Right lobe of liver (tissue), 4 donors: Measurements from ENCODE around the gene DCTPP1.

Source experiments
- POLR2A ChIP-seq: fragments of 450-650 bp; IDR thresholded peaks from one replicate; pipeline ENCODE4 v1.6.1; 2017; ENCODE audit warnings: antibody characterized with exemption, mild to moderate bottlenecking
- TF ChIP-seq, protein P1 (sequence below), 4 donors: fragments of 200-600 bp in 3 of 4; fragments of 450-650 bp in 1 of 4; IDR thresholded peaks; one replicate each; pipeline versions ENCODE4 v1.5.1 to v1.8.0; 2016 to 2022; ENCODE audit warnings: antibody characterized with exemption in 4 of 4, mild to moderate bottlenecking in 2 of 4
- donor health status: DM: no; HTN: no; CAD: no.
- donor health status: DM: no; HTN: no; CAD: no.
- donor health status: DM: no; HTN: yes; CAD: no.

DNA sequence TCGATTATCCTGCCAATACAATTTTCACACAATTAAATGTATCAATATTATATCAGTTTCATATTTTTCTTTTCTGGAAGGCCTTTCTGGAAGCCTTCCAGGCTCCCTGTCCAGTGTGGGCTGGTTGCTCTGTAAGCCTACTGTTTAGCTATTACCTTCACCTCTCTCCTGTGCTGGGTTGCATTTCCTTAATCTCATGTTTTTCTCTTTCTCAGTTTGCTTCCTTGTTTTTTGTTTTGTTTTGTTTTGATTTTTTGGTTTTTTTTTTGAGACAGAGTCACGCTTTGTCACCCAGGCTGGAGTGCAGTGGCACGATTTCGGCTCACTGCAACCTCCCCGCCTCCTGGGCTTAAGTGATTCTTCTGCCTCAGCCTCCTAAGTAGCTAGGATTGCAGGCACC lies 9.0 kb upstream of the DCTPP1 start:
- TF ChIP-seq, protein P1, sequence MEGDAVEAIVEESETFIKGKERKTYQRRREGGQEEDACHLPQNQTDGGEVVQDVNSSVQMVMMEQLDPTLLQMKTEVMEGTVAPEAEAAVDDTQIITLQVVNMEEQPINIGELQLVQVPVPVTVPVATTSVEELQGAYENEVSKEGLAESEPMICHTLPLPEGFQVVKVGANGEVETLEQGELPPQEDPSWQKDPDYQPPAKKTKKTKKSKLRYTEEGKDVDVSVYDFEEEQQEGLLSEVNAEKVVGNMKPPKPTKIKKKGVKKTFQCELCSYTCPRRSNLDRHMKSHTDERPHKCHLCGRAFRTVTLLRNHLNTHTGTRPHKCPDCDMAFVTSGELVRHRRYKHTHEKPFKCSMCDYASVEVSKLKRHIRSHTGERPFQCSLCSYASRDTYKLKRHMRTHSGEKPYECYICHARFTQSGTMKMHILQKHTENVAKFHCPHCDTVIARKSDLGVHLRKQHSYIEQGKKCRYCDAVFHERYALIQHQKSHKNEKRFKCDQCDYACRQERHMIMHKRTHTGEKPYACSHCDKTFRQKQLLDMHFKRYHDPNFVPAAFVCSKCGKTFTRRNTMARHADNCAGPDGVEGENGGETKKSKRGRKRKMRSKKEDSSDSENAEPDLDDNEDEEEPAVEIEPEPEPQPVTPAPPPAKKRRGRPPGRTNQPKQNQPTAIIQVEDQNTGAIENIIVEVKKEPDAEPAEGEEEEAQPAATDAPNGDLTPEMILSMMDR (IDR thresholded peaks at IDR 0.05): no peak
- TF ChIP-seq POLR2A: no peak
